HG02763 (cell line): ENCODE data around the gene PCDHGB7.
"Not testable (repeated sequence)": the region's sequence is repeated elsewhere in the genome, so short reads cannot be mapped to it uniquely, and the experiment has no call there.

Source experiments
- ATAC-seq: cut with Tn5 transposase; IDR thresholded peaks from one replicate; pipeline ENCODE4 v1.9.1; 2021; ENCODE audit warnings: mild to moderate bottlenecking, moderate library complexity; ENCODE audit not compliant: unreplicated experiment

Gene PCDHGB7

GRCh38 chr5:141422742-141423291, 5.3 kb downstream of the PCDHGB7 start:
- no peak for ATAC-seq

- ATAC-seq: no peak
Measured at GRCh38 chr5:141427783-141428426, 10.4 kb downstream of the PCDHGB7 start.

- peak; percentile 89 for ATAC-seq
Measured at GRCh38 chr5:141430332-141431113, 13.0 kb downstream of the PCDHGB7 start, which contains the start of gene PCDHGA12. Gene PCDHGA12 (plus strand): TSS chr5:141430507. CDS start chr5:141430760, 253 bp downstream.

- ATAC-seq: peak; percentile 40
Measured at GRCh38 chr5:141431286-141431685, 13.8 kb downstream of the PCDHGB7 start.

GRCh38 chr5:141432308-141432707, 14.8 kb downstream of the PCDHGB7 start:
- not testable (repeated sequence) for ATAC-seq

GRCh38 chr5:141432726-141433125, 15.2 kb downstream of the PCDHGB7 start:
- not testable (repeated sequence) for ATAC-seq

GRCh38 chr5:141434006-141434405, 16.5 kb downstream of the PCDHGB7 start:
- ATAC-seq: no peak

GRCh38 chr5:141437221-141437620, 19.7 kb downstream of the PCDHGB7 start:
- ATAC-seq: no peak

- no peak for ATAC-seq
Measured at GRCh38 chr5:141439411-141440141, 22.1 kb downstream of the PCDHGB7 start.

- no peak for ATAC-seq
Measured at GRCh38 chr5:141440341-141440740, 22.9 kb downstream of the PCDHGB7 start.

GRCh38 chr5:141441571-141442170, 24.2 kb downstream of the PCDHGB7 start:
- no peak for ATAC-seq

- no peak for ATAC-seq
Measured at GRCh38 chr5:141465351-141465750, 47.9 kb downstream of the PCDHGB7 start.
